GM12872 (cell line): Measurements from ENCODE around the gene BTBD1.

ENCODE experiments used
- CTCF ChIP-seq: IDR thresholded peaks from 3 replicates; pipeline ENCODE4 v1.5.1; 2011; ENCODE audit warnings: low read depth, mild to moderate bottlenecking, low read length, moderate library complexity; ENCODE audit not compliant: insufficient read depth

Gene BTBD1

GRCh38 chr15:82992436-82992998 lies 74.5 kb downstream of the BTBD1 start:
- TF ChIP-seq CTCF: no peak

GRCh38 chr15:82986442-82986780 lies 80.6 kb downstream of the BTBD1 start:
- TF ChIP-seq CTCF: no peak

- TF ChIP-seq CTCF: no peak
Observed at GRCh38 chr15:82985688-82986441, 81.2 kb downstream of the BTBD1 start, which contains the start of gene RAMAC. Gene RAMAC, plus strand, starts transcription at chr15:82986210. Its CDS starts 2,809 bp downstream, at chr15:82989019.

GRCh38 chr15:82980981-82981380 lies 86.1 kb downstream of the BTBD1 start:
- no peak for TF ChIP-seq CTCF

- no peak for TF ChIP-seq CTCF
Observed at GRCh38 chr15:82979726-82980125, 87.3 kb downstream of the BTBD1 start.

GRCh38 chr15:82978438-82978837 lies 88.6 kb downstream of the BTBD1 start:
- no peak for TF ChIP-seq CTCF

- TF ChIP-seq CTCF: no peak
Observed at GRCh38 chr15:82977076-82977475, 90.0 kb downstream of the BTBD1 start.
